Gastrocnemius medialis (tissue), 4 donors: ENCODE results near the gene ORC3. TPM values are rescaled to one million over a fixed set of nuclear protein-coding genes. Genes with fewer than 3 reads are reported as not detected.

ENCODE experiments used
- ATAC-seq, 2 donors: fragments of 150-250 bp; one replicate each; pipeline ENCODE4 v1.9.1; 2016
- DNase-seq, 2 donors: peaks; one replicate each; pipeline ENCODE4 v3.0.0-alpha.2; 2019
- H3K27ac ChIP-seq, 4 donors: fragments of 200-600 bp; sonication (generic); 1 replicate in 1 of 4; 2 replicates in 3 of 4; pipeline ENCODE4 v1.5.1; 2016 to 2018; ENCODE audit warnings: mild to moderate bottlenecking in 2 of 4, moderate library complexity in 1 of 4
- H3K27me3 ChIP-seq, 3 donors: fragments of 200-600 bp; sonication (generic) in 2 of 3; 1 replicate in 1 of 3; 2 replicates in 2 of 3; pipeline versions ENCODE4 v1.5.1 to v1.6.0; 2016 to 2019; ENCODE audit warnings: mild to moderate bottlenecking in 1 of 3, moderate library complexity in 1 of 3
- H3K36me3 ChIP-seq, 2 donors: fragments of 200-600 bp; sonication (generic) in 1 of 2; one replicate each; pipeline ENCODE4 v1.5.1; 2017 to 2018
- H3K4me1 ChIP-seq, 2 donors: fragments of 200-600 bp; sonication (generic) in 1 of 2; one replicate each; pipeline ENCODE4 v1.5.1; 2016 to 2017; ENCODE audit warnings: mild to moderate bottlenecking in 2 of 2
- H3K4me3 ChIP-seq, 4 donors: fragments of 200-600 bp; sonication (generic) in 3 of 4; 1 replicate in 1 of 4; 2 replicates in 3 of 4; pipeline ENCODE4 v1.5.1; 2016 to 2019; ENCODE audit warnings: mild to moderate bottlenecking in 2 of 4
- H3K9me3 ChIP-seq, 3 donors: fragments of 200-600 bp; sonication (generic) in 2 of 3; 1 replicate in 1 of 3; 2 replicates in 2 of 3; pipeline ENCODE4 v1.5.1; 2016 to 2019
- CTCF ChIP-seq, 5 experiments: fragments of 450-650 bp in 3 of 5; fragments of 200-600 bp in 2 of 5; sonication (generic) in 2 of 5; IDR thresholded peaks in 4 of 5; conservative IDR thresholded peaks in 1 of 5; 1 replicate in 4 of 5; 2 replicates in 1 of 5; pipeline ENCODE4 v1.5.1; 2016 to 2019; ENCODE audit warnings: antibody characterized with exemption in 5 of 5, mild to moderate bottlenecking in 3 of 5, moderate library complexity in 3 of 5
- POLR2A ChIP-seq, 2 donors: fragments of 450-650 bp; IDR thresholded peaks; one replicate each; pipeline ENCODE4 v1.6.1; 2017; ENCODE audit warnings: antibody characterized with exemption in 2 of 2, mild to moderate bottlenecking in 2 of 2, moderate library complexity in 2 of 2
- in situ Hi-C, 4 donors: fragments of 200-750 bp; cut with MboI; loops; one replicate each; pipeline versions ENCODE4 v1.15.0 to v1.8.0; 2017; ENCODE audit warnings: low sequenced_read_pairs in 4 of 4
- intact Hi-C: fragments of 100-400 bp; cut with DNase I; formaldehyde crosslinking; loops from one replicate; pipeline ENCODE4 v1.15.1; 2023; ENCODE audit warnings: low total_unique reads
- total RNA-seq, 4 donors: library from RNA; depleted of rRNA; stranded (reverse); fragments of >200 nt; gene quantifications; one replicate each; pipeline versions ENCODE4 v1.1.0 to v1.2.3, GENCODE V29; 2016

The ORC3 gene
- total RNA-seq, 4 donors from 2014 or later: 18.6 to 28.5 (median 22.6) TPM

GRCh38 chr6:87670707-87671106 lies 80.8 kb downstream of the ORC3 start:
- ATAC-seq: no peak
- intact Hi-C loops (loop anchor here (2.0 kb wide), 2 partner anchors 52 to 60 kb away; no protein-coding TSS in a partner anchor), in situ Hi-C loops (no loop called here)
- Histone ChIP-seq H3K4me3 (no peak overlapping the region), H3K36me3 (peaks cover 0 to 35% of the 10 kb centered on the region in 2 donors), H3K9me3 (no peaks in the 10 kb centered on the region), H3K27me3 (no peaks in the 10 kb centered on the region), H3K27ac (peak overlapping the region; percentile 83 to 99 (median 84)), H3K4me1 (peaks cover 44 to 48% of the 10 kb centered on the region in 2 donors)
- no peak for DNase-seq
- TF ChIP-seq CTCF (IDR thresholded peaks at IDR 0.05 in 4 of 5, conservative IDR thresholded peaks at IDR 0.05 in 1 of 5): no peak
- no peak for TF ChIP-seq POLR2A (IDR thresholded peaks at IDR 0.05)

DNA sequence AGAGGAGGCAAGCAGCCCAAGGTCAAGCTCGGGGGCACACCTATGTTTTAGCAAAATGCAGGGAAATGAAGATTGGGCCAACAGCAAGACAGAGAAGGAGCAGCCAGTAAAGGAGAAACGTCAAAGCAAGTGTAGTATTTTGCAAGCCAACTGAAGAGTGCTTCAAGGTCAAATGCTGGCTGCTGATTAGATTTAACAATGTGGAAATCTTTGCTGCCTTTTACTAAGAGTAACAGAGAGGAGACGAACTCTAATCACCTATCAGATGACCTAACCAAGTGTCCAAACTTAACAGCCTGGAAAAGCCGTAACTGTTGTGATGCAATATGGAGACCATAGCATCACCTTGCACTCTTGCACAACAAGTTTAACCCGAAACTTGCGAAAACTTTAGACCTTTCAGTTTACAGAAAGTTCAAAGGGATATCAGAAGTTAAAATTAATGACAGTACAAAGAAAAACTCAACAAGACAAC lies 81.7 kb downstream of the ORC3 start:
- Histone ChIP-seq H3K27ac (peak overlapping the region; percentile 83 to 99 (median 84)), H3K36me3 (peaks cover 0 to 38% of the 10 kb centered on the region in 2 donors), H3K9me3 (no peaks in the 10 kb centered on the region), H3K27me3 (no peaks in the 10 kb centered on the region), H3K4me1 (peaks cover 44 to 51% of the 10 kb centered on the region in 2 donors), H3K4me3 (no peak overlapping the region)
- in situ Hi-C loops: no loop called here
- DNase-seq: peak; percentile 38 to 68
- intact Hi-C loops: loop anchor here (2.0 kb wide), 2 partner anchors 51 to 59 kb away; no protein-coding TSS in a partner anchor
- no peak for TF ChIP-seq CTCF (IDR thresholded peaks at IDR 0.05 in 4 of 5, conservative IDR thresholded peaks at IDR 0.05 in 1 of 5)
- no peak for TF ChIP-seq POLR2A (IDR thresholded peaks at IDR 0.05)
- peak; percentile 95 to 97 for ATAC-seq

DNA sequence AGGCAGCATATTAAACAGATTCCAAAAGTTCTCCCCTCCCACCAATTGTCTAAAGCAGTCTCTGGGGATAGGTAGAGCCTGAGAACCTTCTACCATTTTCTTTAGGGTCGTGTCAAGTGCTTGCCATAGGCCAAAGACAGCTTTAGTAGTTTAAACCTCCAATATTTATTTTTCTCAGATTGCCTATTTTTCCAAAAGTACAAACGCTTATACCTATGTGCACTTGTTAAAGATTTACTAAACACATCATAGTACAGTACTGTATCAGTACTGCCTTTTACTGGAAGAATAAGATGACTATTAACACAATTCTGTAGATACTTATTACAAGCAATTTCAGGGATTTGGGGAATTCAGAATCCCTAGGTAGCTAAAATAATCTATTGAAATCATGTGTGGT lies 82.7 kb downstream of the ORC3 start:
- no peak for ATAC-seq
- DNase-seq: no peak
- Histone ChIP-seq H3K9me3 (no peaks in the 10 kb centered on the region), H3K4me1 (peaks cover 44 to 51% of the 10 kb centered on the region in 2 donors), H3K27me3 (no peaks in the 10 kb centered on the region), H3K36me3 (peaks cover 0 to 46% of the 10 kb centered on the region in 2 donors), H3K27ac (peak overlapping the region; percentile 83 to 99 (median 84)), H3K4me3 (no peak overlapping the region)
- TF ChIP-seq CTCF (IDR thresholded peaks at IDR 0.05 in 4 of 5, conservative IDR thresholded peaks at IDR 0.05 in 1 of 5) (no peak), POLR2A (IDR thresholded peaks at IDR 0.05) (no peak)
- intact Hi-C loops (no loop called here), in situ Hi-C loops (no loop called here)

- Histone ChIP-seq H3K36me3 (peaks cover 0 to 46% of the 10 kb centered on the region in 2 donors), H3K27ac (peak overlapping the region; percentile 83 to 99 (median 84))
- TF ChIP-seq POLR2A (IDR thresholded peaks at IDR 0.05) (no peak), CTCF (IDR thresholded peaks at IDR 0.05 in 4 of 5, conservative IDR thresholded peaks at IDR 0.05 in 1 of 5) (no peak)
Measured at GRCh38 chr6:87673237-87673636, 83.3 kb downstream of the ORC3 start.

GRCh38 chr6:87674290-87674689 lies 84.4 kb downstream of the ORC3 start:
- Histone ChIP-seq H3K36me3 (peaks cover 0 to 49% of the 10 kb centered on the region in 2 donors), H3K4me1 (peaks cover 44 to 51% of the 10 kb centered on the region in 2 donors), H3K27me3 (no peaks in the 10 kb centered on the region), H3K9me3 (no peaks in the 10 kb centered on the region), H3K4me3 (no peak overlapping the region), H3K27ac (peak overlapping the region; percentile 83 to 99 (median 84))
- in situ Hi-C loops (no loop called here), intact Hi-C loops (no loop called here)
- no peak for DNase-seq
- TF ChIP-seq CTCF (IDR thresholded peaks at IDR 0.05 in 4 of 5, conservative IDR thresholded peaks at IDR 0.05 in 1 of 5): no peak
- TF ChIP-seq POLR2A (IDR thresholded peaks at IDR 0.05): no peak
- no peak for ATAC-seq

More at GRCh38 chr6:87673237-87673636, 83.3 kb downstream of the ORC3 start:
- Histone ChIP-seq H3K27me3 (no peaks in the 10 kb centered on the region), H3K9me3 (no peaks in the 10 kb centered on the region), H3K4me3 (no peak overlapping the region), H3K4me1 (peaks cover 44 to 51% of the 10 kb centered on the region in 2 donors)
- DNase-seq (no peak), ATAC-seq (no peak)
- intact Hi-C loops: no loop called here
- in situ Hi-C loops: no loop called here
